Activated gamma-delta T cell (primary cell): ENCODE data around the gene KLHDC8A.

Source experiments
- DNase-seq: peaks from one replicate; lab custom pipeline; 2025; lab: John Stamatoyannopoulos, UW

The KLHDC8A gene

DNA sequence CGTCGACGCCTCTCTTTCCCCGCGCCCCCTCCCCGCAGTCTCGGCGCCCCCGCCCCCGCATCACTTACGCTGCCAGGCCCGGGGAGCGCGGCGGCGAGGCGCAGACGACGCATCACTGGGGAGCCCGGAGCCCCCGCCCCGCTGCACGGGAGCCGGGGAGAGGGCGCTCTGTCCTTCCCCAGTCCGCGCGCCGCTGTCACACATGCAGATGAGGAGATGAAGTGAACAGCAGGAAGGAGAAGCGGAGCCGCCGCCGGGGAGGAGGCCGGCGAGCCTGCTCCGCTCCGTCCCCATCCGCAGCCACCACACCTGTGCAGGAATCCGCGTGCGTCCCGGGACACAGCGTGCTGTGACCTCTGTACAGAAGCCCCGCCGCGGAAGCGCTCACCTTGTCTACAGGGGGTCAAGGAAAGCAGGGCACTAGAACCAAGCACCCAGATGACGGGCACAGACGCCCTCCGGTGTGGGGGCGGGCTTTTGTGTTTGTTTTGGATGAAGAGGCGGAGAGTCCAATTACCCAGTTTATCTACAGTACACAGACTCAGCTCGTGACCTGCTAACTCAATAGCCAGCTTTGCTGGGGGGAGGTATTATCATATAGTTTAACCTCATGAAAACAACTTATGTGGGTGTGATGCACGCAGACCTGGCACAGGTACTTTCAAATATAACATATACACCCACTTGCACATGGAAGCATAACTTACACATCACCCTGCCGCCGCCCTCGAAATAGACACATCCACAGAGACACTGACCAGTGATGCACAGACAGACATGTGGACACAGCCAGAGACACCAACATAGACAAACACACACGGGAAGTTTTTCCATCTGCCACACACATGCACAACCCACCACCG, 12.4 kb downstream of the KLHDC8A start:
- peak; percentile 23 for DNase-seq

DNA sequence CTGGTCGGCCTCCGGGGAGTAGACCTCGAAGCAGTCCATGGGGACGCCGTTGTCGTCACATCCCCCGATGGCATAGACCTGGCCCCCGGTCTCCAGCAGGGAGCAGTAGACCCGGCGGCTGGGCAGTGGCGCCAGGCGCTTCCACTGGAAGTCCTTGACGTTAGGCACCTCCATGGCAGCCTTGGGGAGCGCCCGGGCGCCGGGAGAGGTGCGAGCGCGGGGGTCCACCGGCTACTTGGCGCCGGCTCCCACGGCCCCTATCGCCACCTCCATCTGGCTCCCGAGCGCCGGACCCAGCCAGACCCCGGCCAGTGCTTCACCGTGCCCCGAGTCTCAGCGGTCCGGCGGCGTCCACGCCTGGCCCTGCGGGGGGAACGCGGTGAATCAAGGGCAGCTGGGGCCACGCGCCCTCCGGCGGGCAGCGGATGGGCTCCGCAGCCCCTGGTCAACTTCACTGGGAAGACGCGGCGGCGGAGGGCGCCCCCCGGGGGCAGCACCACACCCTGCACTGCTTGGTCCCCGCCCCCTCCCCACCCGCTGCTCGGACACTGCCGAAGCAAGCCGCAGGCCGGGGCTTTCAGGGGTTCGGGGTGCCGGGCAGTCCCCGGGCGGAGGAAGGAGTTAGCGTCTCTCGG, 13.2 kb downstream of the KLHDC8A start:
- no peak for DNase-seq

- DNase-seq: no peak
Observed at GRCh38 chr1:205342986-205343385, 13.7 kb downstream of the KLHDC8A start.

- DNase-seq: no peak
Observed at GRCh38 chr1:205340676-205341075, 16.0 kb downstream of the KLHDC8A start.

DNA sequence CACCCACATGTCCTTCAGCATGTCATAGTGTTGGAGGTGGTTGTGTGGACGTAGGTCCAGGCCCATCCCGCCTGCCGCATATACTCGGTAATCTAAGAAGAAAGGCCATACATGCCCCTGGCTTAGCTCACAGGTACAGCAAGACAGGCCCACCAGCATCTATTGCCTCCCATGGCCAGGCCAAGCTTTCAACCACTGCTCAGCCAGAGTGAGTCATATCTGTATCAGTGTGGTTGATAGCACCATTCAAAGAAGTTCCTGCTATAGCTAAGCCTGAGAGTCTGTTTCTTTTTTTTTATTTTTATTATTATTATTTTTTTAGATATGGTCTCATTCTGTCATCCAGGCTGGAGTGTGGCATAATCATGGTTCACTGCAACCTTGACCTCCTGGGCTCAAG, 17.0 kb downstream of the KLHDC8A start:
- no peak for DNase-seq

GRCh38 chr1:205339197-205339702, 17.5 kb downstream of the KLHDC8A start:
- no peak for DNase-seq

DNA sequence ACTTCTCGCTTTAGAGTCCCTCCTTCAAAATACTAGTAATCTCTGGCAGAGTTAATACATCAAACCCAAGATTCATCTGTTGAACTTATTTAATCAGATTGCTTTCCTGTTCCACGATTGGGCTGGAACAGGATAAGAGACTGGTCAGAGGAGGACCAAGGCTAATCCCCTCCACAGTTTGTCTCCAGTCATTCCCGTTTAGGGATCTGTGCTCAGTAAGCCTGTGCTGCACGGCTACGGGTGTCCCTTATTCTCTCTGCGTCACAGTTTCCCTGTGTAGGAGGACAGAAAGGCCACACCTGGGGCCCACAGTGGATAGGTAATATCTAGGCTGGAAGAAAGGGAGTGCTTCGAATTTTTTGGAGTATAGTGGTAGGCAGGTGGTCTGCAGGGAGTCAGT, 18.7 kb downstream of the KLHDC8A start:
- DNase-seq: no peak

DNA sequence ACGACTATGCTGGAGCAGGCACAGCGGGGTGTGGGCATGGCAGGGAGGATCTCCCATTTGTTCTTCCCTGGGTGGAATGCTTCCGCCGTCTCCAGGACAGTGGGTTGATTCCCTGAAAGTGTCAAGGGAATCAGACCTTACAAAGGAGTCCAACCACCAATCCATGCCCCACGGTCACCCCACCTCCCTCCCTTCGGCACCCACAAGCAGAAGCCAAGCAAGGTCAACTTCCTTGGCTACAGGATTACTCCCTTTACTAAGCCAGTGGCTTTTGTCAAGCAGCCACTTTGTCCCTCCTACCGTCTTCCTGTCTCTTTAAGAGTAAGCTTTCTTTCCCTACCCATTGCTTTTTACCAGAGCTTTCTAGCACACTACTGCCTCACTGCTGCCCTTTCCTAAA, 19.2 kb downstream of the KLHDC8A start:
- no peak for DNase-seq

GRCh38 chr1:205335692-205336091, 21.0 kb downstream of the KLHDC8A start:
- peak; percentile 23 for DNase-seq

GRCh38 chr1:205332015-205332791, 24.5 kb downstream of the KLHDC8A start:
- DNase-seq: no peak

GRCh38 chr1:205330150-205330549, 26.6 kb downstream of the KLHDC8A start:
- DNase-seq: no peak

- no peak for DNase-seq
Observed at GRCh38 chr1:205329719-205330118, 27.0 kb downstream of the KLHDC8A start.

- DNase-seq: no peak
Observed at GRCh38 chr1:205328476-205328875, 28.2 kb downstream of the KLHDC8A start.

GRCh38 chr1:205326812-205327466, 29.8 kb downstream of the KLHDC8A start:
- DNase-seq: no peak

DNA sequence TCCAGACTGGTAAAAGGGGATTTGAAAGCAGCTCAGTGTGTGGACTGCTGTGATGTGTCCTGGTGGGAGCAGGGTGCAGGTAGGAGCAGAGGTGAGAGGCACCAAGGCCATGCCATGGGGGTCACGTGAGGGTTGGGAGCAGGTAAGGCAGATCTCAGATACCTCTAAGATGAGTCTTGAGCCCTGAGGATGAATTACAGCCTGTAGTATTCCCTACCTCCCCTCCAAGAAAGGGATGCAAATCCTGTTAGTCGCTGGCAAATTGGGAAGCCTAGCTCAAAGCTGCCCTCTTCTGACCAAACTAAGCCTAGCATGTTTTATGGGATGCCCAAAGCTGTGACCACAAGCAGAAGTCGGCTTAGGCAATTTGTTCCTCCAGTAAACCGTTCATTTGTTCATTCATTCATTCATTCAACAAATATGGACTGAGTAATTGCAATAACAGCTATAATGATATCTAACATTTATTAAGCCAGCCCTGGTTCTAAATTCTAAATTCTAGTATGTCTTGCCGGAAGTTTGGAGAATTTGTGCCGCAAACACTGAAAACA, 31.3 kb downstream of the KLHDC8A start:
- no peak for DNase-seq

DNA sequence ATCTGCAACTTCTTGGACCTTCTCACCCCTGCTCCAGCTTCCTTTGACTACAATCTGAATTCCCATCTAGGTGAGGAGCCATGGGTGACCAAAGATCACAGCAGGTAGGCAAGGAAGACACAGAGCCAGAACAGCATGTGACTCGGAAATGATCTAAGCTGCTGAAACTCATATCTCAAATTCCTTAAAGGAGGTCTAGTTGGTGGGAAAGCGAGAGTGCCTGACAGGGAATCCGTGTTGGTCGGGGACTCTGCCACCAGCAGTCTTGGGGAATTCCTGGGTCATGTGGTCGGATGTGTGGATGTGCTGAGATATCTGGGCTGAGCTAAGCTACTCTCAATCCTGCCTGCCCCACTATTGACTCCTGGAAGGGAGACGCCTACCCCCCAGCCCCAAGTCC, 31.9 kb downstream of the KLHDC8A start:
- DNase-seq: no peak

DNA sequence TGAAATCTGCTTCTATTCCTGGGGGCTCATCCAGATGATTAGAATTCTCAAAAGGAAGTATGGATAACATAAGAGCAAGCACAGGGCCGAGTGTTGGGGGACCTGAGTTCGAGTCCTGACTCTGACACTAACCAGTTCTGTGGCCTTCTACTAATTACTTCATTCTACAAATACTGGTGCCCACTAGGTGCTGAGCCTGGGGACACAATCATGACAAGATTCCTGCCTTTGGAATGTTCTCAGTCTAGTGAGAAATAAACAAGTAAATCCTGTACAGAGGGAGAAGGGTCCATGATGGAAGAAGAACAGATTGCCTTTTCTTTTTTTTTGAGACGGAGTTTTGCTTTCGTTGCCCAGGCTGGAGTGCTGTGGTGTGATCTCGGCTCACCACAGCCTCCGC, 32.9 kb downstream of the KLHDC8A start:
- DNase-seq: no peak

DNA sequence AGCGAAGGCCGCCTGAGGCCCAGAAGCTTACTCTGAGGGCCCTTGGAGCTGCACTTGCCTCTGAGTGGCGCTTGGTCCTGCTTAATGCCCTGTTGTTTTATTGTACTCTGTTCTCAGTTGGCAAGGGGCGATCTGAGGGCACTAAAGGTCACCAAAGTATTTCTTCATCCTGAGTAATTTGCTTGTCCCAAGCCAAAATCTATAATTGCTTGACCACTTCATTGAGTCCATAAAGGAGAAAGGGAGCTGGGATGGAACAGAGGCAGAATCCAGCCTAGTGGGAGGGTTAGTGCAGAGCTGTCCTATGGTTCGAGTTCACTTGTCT, 34.8 kb downstream of the KLHDC8A start:
- DNase-seq: no peak

GRCh38 chr1:205321162-205321958, 35.4 kb downstream of the KLHDC8A start, which contains the start of gene NUAK2:
TSS of gene NUAK2 (minus strand) at chr1:205321745. CDS start at chr1:205321628, 117 bp downstream.
- DNase-seq: peak; percentile 68

GRCh38 chr1:205319081-205320018, 37.4 kb downstream of the KLHDC8A start:
- no peak for DNase-seq
